Activated CD4-positive, alpha-beta T cell treated with anti-CD3 and anti-CD28 coated beads, Interleukin-2, amount 50 U/mL, for 24 hours (primary cell): ENCODE data around the gene CDC14C.
"Not testable (repeated sequence)": the region's sequence is repeated elsewhere in the genome, so short reads cannot be mapped to it uniquely, and the experiment has no call there.

Experiments
- DNase-seq, 2 donors: peaks; one replicate each; pipeline ENCODE4 v3.0.0-alpha.2; 2020; ENCODE audit warnings: low read depth in 1 of 2, low spot score in 1 of 2

Gene CDC14C

GRCh38 chr7:48924433-48924832 is at the start of gene CDC14C:
Gene CDC14C, plus strand, starts transcription at chr7:48924547. Its CDS starts 126 bp downstream, at chr7:48924673.
- no peak for DNase-seq

- DNase-seq, result no peak
Observed at GRCh38 chr7:48875045-48875916, 49.1 kb upstream of the CDC14C start.

GRCh38 chr7:48876087-48876486 is 48.3 kb upstream of the CDC14C start:
- DNase-seq, result no peak

- DNase-seq, result no peak
Observed at GRCh38 chr7:48880851-48881250, 43.5 kb upstream of the CDC14C start.

GRCh38 chr7:48887500-48887899 is 36.8 kb upstream of the CDC14C start:
- no peak for DNase-seq

GRCh38 chr7:48894574-48894973 is 29.8 kb upstream of the CDC14C start:
- no peak for DNase-seq

GRCh38 chr7:48899932-48900331 is 24.4 kb upstream of the CDC14C start:
- no peak for DNase-seq

GRCh38 chr7:48901966-48902365 is 22.4 kb upstream of the CDC14C start:
- DNase-seq, result no peak

GRCh38 chr7:48904975-48905374 is 19.4 kb upstream of the CDC14C start:
- DNase-seq, result no peak

- DNase-seq, result not testable (repeated sequence)
Observed at GRCh38 chr7:48905686-48906085, 18.7 kb upstream of the CDC14C start.

GRCh38 chr7:48909887-48910286 is 14.5 kb upstream of the CDC14C start:
- DNase-seq, result not testable (repeated sequence)

GRCh38 chr7:48931481-48931880 is 7.1 kb downstream of the CDC14C start:
- DNase-seq, result no peak

- no peak for DNase-seq
Observed at GRCh38 chr7:48932126-48932910, 8.0 kb downstream of the CDC14C start.

- DNase-seq, result no peak
Observed at GRCh38 chr7:48933549-48934085, 9.3 kb downstream of the CDC14C start.

- DNase-seq, result no peak
Observed at GRCh38 chr7:48938539-48939295, 14.4 kb downstream of the CDC14C start.

- no peak for DNase-seq
Observed at GRCh38 chr7:48943279-48943990, 19.1 kb downstream of the CDC14C start.

GRCh38 chr7:48955916-48956315 is 31.6 kb downstream of the CDC14C start:
- DNase-seq, result no peak

GRCh38 chr7:48959676-48960075 is 35.3 kb downstream of the CDC14C start:
- no peak for DNase-seq

GRCh38 chr7:48962821-48963505 is 38.6 kb downstream of the CDC14C start:
- no peak for DNase-seq

- no peak for DNase-seq
Observed at GRCh38 chr7:48964074-48964473, 39.7 kb downstream of the CDC14C start.
